DND-41 (cell line): ENCODE results near the gene PIK3CD.

Experiments
- EZH2 ChIP-seq: IDR thresholded peaks from 3 replicates; pipeline ENCODE4 v1.6.1; 2012; ENCODE audit warnings: borderline replicate concordance, low read depth, mild to moderate bottlenecking, moderate library complexity, low read length, inconsistent platforms; ENCODE audit not compliant: severe bottlenecking
- TF ChIP-seq, protein P1 (sequence below): IDR thresholded peaks from 2 replicates; pipeline ENCODE4 v1.5.1; 2012; ENCODE audit warnings: borderline replicate concordance, low read length, moderate library complexity, mild to moderate bottlenecking; ENCODE audit not compliant: poor library complexity, severe bottlenecking; ENCODE audit errors: extremely low read depth

DNA sequence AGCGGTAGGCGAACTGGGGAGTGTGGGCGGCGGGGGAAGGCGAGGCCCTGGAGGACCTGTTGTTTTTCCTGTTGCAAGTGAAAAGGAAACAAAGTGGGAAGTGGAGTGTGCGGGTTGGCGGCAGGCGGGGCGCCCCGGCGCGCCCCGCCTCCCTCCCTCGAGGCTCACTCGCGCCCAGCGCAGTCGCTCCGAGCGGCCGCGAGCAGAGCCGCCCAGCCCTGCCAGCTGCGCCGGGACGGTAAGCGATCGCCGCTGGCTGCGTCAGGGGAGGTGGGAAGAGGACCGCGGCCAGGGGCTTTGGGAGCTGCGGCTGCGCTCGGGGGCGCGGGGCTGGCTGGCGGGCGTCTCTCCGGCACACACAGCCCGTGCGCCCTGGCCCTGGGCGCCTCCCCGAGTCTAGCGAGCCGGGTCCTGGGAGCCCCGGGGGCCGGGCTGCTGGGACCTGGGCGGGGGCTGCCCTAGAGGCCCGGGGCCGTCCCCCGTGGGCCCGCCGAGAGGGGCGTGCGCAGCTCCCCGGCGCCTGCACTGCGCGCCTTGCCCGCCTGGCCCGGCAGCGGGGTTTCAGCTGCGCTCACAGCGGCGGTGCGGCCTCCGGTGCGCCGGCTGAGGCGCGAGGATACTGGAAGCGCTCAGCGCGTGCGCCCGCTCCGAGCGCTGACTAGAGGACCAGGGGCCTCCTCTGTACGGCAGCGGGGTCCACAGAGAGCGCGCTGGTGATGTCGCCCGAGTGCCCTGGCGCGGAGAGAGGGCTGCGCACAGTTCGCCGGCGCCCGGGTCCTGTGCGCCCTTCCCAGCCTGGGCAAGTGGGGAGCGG lies at the start of gene PIK3CD:
- TF ChIP-seq, protein P1, sequence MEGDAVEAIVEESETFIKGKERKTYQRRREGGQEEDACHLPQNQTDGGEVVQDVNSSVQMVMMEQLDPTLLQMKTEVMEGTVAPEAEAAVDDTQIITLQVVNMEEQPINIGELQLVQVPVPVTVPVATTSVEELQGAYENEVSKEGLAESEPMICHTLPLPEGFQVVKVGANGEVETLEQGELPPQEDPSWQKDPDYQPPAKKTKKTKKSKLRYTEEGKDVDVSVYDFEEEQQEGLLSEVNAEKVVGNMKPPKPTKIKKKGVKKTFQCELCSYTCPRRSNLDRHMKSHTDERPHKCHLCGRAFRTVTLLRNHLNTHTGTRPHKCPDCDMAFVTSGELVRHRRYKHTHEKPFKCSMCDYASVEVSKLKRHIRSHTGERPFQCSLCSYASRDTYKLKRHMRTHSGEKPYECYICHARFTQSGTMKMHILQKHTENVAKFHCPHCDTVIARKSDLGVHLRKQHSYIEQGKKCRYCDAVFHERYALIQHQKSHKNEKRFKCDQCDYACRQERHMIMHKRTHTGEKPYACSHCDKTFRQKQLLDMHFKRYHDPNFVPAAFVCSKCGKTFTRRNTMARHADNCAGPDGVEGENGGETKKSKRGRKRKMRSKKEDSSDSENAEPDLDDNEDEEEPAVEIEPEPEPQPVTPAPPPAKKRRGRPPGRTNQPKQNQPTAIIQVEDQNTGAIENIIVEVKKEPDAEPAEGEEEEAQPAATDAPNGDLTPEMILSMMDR = no peak
- no peak for TF ChIP-seq EZH2
